ENCODE data around the gene STAT5B. TPM values are rescaled to one million over a fixed set of nuclear protein-coding genes. Genes with fewer than 3 reads are reported as not detected.
"Not testable (repeated sequence)": the region's sequence is repeated elsewhere in the genome, so short reads cannot be mapped to it uniquely, and the experiment has no call there.

The STAT5B gene
- total and polyA plus RNA-seq, 2 donors (not counting 1 experiment from before 2014, with no cell fraction given) = 24.4 to 29.6 TPM

DNA sequence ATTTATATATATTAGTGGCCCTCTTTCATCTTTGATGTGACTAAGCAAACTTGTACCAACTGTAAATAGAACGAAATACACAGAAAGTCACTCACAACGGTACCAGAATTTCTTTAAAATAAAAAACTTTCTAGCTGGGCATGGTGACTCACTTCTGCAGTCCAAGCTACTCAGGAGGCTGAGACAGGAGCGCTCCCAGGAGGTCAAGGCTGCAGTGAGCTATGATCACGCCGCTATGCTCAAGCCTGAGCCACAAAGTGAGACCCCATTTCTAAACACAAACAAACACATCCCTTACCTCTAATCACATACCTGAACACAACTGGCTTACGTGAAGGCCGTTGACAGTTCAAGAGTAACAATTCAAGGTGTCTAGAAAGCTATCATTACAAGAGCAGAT is 29.7 kb downstream of the STAT5B start:
- no peak overlapping the region for H3K9ac ChIP-seq (ENCODE audit: insufficient read depth, low read length)
- DNase-seq (ENCODE audit: low read depth in 2 of 2) = peak in 1 of 2 donors; percentile 57
- no peak overlapping the region for H2AFZ ChIP-seq (ENCODE audit: low read length)
- TF ChIP-seq CTCF (conservative IDR thresholded peaks at IDR 0.05 in 1 of 2, IDR thresholded peaks at IDR 0.05 in 1 of 2; ENCODE audit: low read depth in 1 of 2, low read length in 2 of 2) = no peak
- TF ChIP-seq EZH2 (IDR thresholded peaks at IDR 0.05; ENCODE audit: low read length, missing control alignments) = no peak
- no peak overlapping the region for H3K4me3 ChIP-seq (replicated peaks in 1 of 4; ENCODE audit: control extremely low read depth in 1 of 4, insufficient read depth in 1 of 4, low read depth in 3 of 4, low read length in 4 of 4)
- no peak overlapping the region for H3K4me2 ChIP-seq (ENCODE audit: extremely low read depth, insufficient read depth, low read length)
- H3K27ac ChIP-seq (ENCODE audit: insufficient read depth, low read length) = no peak overlapping the region
- peaks cover 9% of the 10 kb centered on the region for H3K4me1 ChIP-seq (ENCODE audit: control insufficient read depth, extremely low read depth, insufficient read depth, low read length)
- no peaks in the 10 kb centered on the region for H3K36me3 ChIP-seq (ENCODE audit: control insufficient read depth, insufficient read depth, low read length)
- no peaks in the 10 kb centered on the region for H4K20me1 ChIP-seq (ENCODE audit: control insufficient read depth, extremely low read depth, insufficient read depth, low read length)
- no peaks in the 10 kb centered on the region for H3K9me3 ChIP-seq (ENCODE audit: control insufficient read depth, insufficient read depth, low read depth, low read length)
- no peaks in the 10 kb centered on the region for H3K27me3 ChIP-seq (ENCODE audit: control insufficient read depth, insufficient read depth, low read length)
- H3K79me2 ChIP-seq (ENCODE audit: control insufficient read depth, insufficient read depth, low read length) = peaks cover 7% of the 10 kb centered on the region

- H3K27me3 ChIP-seq (ENCODE audit: control insufficient read depth, insufficient read depth, low read length); H3K9me3 ChIP-seq (ENCODE audit: control insufficient read depth, insufficient read depth, low read depth, low read length); H3K4me3 ChIP-seq (replicated peaks in 1 of 4; ENCODE audit: control extremely low read depth in 1 of 4, insufficient read depth in 1 of 4, low read depth in 3 of 4, low read length in 4 of 4); H3K27ac ChIP-seq (ENCODE audit: insufficient read depth, low read length); H3K36me3 ChIP-seq (ENCODE audit: control insufficient read depth, insufficient read depth, low read length); H3K9ac ChIP-seq (ENCODE audit: insufficient read depth, low read length); H2AFZ ChIP-seq (ENCODE audit: low read length); DNase-seq (ENCODE audit: low read depth in 2 of 2); H3K4me1 ChIP-seq (ENCODE audit: control insufficient read depth, extremely low read depth, insufficient read depth, low read length); H3K79me2 ChIP-seq (ENCODE audit: control insufficient read depth, insufficient read depth, low read length); H3K4me2 ChIP-seq (ENCODE audit: extremely low read depth, insufficient read depth, low read length); H4K20me1 ChIP-seq (ENCODE audit: control insufficient read depth, extremely low read depth, insufficient read depth, low read length): not testable (repeated sequence)
Measured at GRCh38 chr17:42245183-42245582, 31.0 kb downstream of the STAT5B start.

DNA sequence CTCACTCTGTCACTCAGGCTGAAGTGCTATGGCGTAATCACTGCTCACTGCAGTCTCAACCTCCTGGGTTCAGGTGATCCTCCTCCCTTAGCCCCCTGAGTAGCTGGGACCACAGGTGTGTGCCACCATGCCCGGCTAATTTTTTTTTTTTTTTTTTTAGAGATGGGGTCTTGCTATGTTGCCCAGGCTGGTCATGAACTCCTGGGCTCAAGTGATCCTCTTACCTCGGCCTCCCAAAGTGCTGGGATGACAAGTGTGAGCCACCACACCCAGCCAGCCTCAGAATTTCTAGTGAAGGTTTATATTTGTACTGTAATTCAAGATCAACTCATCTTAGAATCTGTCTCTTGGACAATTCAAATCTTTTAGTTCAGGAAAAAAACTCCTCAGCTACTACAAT is 32.1 kb downstream of the STAT5B start:
- H2AFZ ChIP-seq (ENCODE audit: low read length) = not testable (repeated sequence)

GRCh38 chr17:42243493-42243982 is 32.7 kb downstream of the STAT5B start:
- no peak overlapping the region for H3K4me2 ChIP-seq (ENCODE audit: extremely low read depth, insufficient read depth, low read length)
- peaks cover 5% of the 10 kb centered on the region for H3K4me1 ChIP-seq (ENCODE audit: control insufficient read depth, extremely low read depth, insufficient read depth, low read length)
- TF ChIP-seq CTCF (conservative IDR thresholded peaks at IDR 0.05 in 1 of 2, IDR thresholded peaks at IDR 0.05 in 1 of 2; ENCODE audit: low read depth in 1 of 2, low read length in 2 of 2) (no peak), EZH2 (IDR thresholded peaks at IDR 0.05; ENCODE audit: low read length, missing control alignments) (no peak)
- no peak for DNase-seq (ENCODE audit: low read depth in 2 of 2)
- H3K9me3 ChIP-seq (ENCODE audit: control insufficient read depth, insufficient read depth, low read depth, low read length) = no peaks in the 10 kb centered on the region
- no peaks in the 10 kb centered on the region for H3K36me3 ChIP-seq (ENCODE audit: control insufficient read depth, insufficient read depth, low read length)
- no peak overlapping the region for H2AFZ ChIP-seq (ENCODE audit: low read length)
- H3K9ac ChIP-seq (ENCODE audit: insufficient read depth, low read length) = no peak overlapping the region
- no peaks in the 10 kb centered on the region for H4K20me1 ChIP-seq (ENCODE audit: control insufficient read depth, extremely low read depth, insufficient read depth, low read length)
- no peak overlapping the region for H3K27ac ChIP-seq (ENCODE audit: insufficient read depth, low read length)
- H3K27me3 ChIP-seq (ENCODE audit: control insufficient read depth, insufficient read depth, low read length) = no peaks in the 10 kb centered on the region
- no peak overlapping the region for H3K4me3 ChIP-seq (replicated peaks in 1 of 4; ENCODE audit: control extremely low read depth in 1 of 4, insufficient read depth in 1 of 4, low read depth in 3 of 4, low read length in 4 of 4)
- H3K79me2 ChIP-seq (ENCODE audit: control insufficient read depth, insufficient read depth, low read length) = no peaks in the 10 kb centered on the region

More for the DNA sequence above, 32.1 kb downstream of the STAT5B start:
- not testable (repeated sequence) for H3K36me3 ChIP-seq (ENCODE audit: control insufficient read depth, insufficient read depth, low read length); H3K4me1 ChIP-seq (ENCODE audit: control insufficient read depth, extremely low read depth, insufficient read depth, low read length); H3K27ac ChIP-seq (ENCODE audit: insufficient read depth, low read length); H4K20me1 ChIP-seq (ENCODE audit: control insufficient read depth, extremely low read depth, insufficient read depth, low read length); DNase-seq (ENCODE audit: low read depth in 2 of 2); H3K27me3 ChIP-seq (ENCODE audit: control insufficient read depth, insufficient read depth, low read length); H3K9me3 ChIP-seq (ENCODE audit: control insufficient read depth, insufficient read depth, low read depth, low read length); H3K4me2 ChIP-seq (ENCODE audit: extremely low read depth, insufficient read depth, low read length); H3K79me2 ChIP-seq (ENCODE audit: control insufficient read depth, insufficient read depth, low read length); H3K4me3 ChIP-seq (replicated peaks in 1 of 4; ENCODE audit: control extremely low read depth in 1 of 4, insufficient read depth in 1 of 4, low read depth in 3 of 4, low read length in 4 of 4); H3K9ac ChIP-seq (ENCODE audit: insufficient read depth, low read length)

Measured in fibroblast of lung (primary cell).